ENCODE measurements around the gene GMEB2. TPM values are rescaled to one million over a fixed set of nuclear protein-coding genes. Genes with fewer than 3 reads are reported as not detected.

The GMEB2 gene
- total RNA-seq, 1 donor from 2014 or later, result 10.0 TPM

DNA sequence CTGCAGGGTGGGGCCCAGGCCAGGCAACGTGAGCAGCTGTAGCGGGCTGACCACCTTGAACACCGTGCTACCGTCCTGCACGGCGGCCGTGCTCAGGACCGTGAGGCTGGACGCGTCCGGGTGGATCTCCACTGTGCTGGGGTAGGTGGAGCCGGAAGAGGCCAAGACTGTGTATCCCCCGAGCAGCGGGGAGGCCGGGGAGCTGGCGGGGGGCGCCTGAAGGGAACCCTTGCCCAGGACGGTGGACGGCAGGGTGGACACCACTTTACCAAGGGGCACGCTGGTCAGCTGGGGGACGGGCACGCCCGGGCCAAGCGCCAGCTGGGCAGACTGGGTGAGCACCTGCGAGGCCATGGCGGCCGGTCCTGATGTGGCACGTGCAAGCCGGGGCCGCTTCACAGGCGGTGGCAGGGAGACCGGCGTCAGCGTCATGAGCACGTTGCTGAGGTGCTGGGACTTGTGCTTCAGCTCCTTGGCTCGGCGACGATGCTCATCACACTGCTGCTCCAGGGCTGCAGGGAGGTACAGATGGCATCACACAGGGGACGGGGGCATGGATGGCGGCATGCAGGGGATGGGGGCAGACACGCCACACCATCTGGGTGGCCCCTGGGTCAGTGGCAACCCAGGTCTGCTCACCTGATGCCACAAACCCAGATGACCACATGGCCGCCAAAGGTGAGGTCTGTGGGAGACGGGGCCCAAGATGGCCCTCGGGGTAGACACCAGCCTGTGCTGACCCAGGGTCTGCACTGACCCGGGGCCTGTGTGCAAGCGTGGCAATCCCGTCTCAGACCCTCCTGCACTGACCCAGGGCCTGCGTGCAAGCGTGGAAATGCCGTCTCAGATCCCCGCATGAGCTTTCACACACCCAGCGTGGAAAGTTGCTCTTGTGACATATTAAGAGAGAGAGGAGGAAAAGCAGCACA is 36.4 kb downstream of the GMEB2 start:
- DNase-seq (ENCODE audit: low read depth, low spot score), result no peak

GRCh38 chr20:63589261-63590217 is 37.4 kb downstream of the GMEB2 start:
- DNase-seq (ENCODE audit: low read depth, low spot score), result no peak

DNA sequence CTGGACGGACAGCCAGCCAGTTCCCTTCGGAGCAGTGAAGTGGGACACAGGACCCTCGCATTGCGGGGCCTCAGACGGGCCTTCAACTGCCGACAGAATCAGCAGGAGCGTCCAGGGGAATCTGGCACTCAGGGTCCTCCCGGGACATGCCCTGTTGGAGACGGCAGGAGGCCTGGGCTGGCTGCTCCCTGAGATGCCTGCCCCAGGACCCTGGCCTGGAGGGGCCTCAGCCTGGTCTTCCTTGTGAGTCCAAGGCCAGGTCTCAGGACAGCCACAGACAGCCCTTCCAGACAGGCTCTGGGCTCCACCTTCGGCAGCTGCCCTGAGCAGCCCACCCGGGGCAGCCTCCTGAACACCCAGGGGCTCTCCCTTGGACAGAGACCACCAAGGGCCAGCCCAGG is 38.3 kb downstream of the GMEB2 start:
- no peak for DNase-seq (ENCODE audit: low read depth, low spot score)

DNA sequence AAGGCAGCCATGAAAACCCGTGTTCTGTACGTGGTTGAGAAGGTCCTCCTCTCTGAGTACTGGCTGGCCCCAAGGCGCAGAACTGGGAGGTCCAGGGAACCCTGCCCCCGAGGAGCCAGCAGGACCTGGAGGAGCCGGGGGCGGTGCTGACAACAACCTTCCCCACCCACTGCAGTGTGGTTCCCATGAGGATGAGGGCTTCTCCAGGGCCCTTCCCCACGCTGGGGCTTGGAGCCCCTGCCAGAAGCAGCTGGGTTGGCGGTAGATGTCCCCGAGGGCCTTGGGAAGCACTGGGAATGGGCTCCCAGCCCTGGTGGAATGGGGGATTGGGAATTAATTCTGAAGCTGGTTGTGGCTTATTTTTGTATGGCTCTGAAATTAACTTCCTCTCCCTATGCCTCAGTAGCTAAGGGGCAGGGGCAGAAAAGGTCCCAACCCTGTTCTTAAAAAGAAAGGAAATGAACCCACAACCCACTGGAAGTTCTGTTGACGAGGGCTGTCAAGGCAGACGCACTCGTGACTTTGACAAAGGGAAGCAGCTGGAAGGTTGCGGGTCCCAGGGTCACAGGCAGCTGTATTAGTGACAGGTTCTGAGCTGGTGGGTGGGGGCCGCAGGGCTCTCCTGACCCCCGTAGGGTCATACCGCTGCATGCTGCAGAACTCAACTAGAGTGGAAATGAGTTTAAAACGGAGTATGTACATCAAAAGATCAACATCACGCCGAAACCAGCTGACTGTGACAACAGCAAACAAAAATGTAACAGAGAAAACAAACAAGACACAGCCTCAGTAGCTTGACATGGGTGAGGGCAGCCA is 38.9 kb downstream of the GMEB2 start:
- DNase-seq (ENCODE audit: low read depth, low spot score), result no peak

GRCh38 chr20:63587256-63587655 is 39.6 kb downstream of the GMEB2 start:
- no peak for DNase-seq (ENCODE audit: low read depth, low spot score)

- no peak for DNase-seq (ENCODE audit: low read depth, low spot score)
Measured at GRCh38 chr20:63586797-63587196, 40.1 kb downstream of the GMEB2 start.

DNA sequence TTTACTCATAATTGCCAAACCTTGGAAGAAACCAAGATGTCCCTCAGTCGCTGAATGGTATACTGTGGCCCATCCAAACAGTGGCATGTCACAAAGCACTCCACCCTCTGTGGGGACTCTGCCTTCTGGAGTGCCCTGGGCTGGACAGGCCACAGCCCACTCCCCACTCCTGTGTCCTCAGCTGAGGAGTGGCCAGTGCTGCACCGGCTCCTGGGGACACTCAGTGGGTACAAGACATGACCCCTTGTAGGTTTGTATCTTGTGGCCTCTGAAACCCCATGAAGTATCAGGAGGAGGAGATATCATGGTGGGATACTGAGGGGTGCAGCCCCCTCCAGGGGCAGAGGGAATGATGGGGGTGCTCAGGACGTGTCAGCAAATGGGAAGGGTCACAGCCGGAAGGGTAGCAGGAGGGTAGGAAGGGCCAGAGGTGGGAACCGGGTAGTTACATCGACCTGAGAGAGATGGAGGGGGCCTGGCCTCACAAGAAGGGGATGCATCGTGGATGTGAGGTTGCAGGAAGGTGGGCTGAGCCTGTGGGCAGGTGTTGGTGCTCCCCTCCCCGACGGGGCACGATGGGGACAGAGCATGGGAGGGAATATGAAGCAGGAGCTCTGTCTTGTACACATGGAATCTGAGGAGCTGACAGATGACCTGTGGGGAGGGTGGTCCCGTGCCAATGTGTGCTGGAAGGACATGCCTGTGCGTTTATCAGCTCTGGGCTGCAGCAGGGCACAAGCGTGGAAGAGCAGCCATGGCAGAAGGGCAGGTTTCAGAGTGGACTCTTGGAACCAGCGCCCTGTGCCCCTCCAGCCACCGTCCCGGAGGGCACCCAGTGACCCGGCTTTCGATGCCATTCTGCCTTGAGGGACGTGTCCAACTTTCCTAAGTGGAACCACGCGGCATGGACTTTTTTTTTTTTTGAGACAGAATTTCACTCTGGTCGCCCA is 41.0 kb downstream of the GMEB2 start:
- no peak for DNase-seq (ENCODE audit: low read depth, low spot score)

DNA sequence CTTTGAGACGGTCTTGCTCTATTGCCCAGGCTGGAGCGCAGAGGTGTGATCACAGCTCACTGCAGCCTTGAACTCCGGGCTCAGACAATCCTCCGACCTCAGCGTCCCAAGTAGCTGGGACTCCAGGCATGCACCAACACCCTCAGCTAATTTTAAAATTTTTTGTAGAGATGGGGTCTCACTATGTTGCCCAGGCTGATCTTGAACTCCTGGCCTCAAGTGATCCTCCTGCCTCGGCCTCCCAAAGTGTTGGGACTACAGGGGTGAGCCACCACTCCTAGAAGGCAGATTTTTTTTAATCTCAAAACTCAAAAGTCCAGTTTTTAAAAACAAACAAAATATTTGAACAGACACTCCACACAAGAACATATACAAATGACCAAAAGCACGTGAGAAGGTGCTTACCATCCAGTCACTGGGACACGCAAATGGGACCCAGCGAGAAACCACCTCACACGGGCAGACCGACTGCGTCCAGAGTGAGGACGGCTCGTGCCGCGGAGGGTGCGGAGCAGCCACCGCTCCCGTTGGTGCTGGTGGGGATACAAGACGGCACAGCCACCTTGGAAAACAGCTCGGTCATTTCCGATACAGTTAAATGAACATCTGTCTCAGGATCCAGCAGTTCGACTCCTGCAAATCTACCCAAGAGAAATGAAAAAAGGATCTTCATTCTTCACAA is 44.4 kb downstream of the GMEB2 start:
- no peak for DNase-seq (ENCODE audit: low read depth, low spot score)

DNA sequence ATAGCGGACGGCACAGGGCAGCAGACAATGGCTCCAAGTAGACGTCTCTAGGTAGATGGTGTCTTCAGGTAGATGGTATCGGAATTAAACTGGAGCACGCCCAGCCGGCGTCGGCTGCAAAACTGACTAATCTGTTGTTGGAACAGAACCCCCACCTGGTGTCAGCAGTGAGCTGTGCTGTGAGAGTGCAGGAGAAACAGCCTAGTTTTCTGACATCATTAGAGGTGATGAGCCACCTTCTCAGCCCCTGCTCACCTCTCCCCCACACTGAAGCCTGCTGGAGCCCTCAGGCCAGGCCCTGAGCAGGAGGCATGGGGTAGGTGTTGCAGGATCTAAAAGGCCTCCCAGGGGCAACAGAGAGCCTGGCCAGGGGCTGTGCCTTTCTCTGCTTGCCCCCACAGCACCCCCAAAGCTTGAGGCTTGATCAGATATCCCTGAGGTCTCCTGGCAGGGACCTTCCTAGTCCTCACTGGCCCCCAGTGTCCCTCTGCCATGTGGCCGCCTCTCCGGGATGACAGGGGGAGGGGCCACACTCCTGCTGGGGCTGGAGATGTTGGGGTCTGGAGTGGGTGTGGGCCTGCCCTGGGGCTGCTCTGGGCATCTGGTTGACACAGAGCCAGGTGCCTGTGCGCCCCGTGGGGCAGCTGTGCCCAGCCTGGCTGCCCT is 46.0 kb downstream of the GMEB2 start:
- DNase-seq (ENCODE audit: low read depth, low spot score), result no peak

DNA sequence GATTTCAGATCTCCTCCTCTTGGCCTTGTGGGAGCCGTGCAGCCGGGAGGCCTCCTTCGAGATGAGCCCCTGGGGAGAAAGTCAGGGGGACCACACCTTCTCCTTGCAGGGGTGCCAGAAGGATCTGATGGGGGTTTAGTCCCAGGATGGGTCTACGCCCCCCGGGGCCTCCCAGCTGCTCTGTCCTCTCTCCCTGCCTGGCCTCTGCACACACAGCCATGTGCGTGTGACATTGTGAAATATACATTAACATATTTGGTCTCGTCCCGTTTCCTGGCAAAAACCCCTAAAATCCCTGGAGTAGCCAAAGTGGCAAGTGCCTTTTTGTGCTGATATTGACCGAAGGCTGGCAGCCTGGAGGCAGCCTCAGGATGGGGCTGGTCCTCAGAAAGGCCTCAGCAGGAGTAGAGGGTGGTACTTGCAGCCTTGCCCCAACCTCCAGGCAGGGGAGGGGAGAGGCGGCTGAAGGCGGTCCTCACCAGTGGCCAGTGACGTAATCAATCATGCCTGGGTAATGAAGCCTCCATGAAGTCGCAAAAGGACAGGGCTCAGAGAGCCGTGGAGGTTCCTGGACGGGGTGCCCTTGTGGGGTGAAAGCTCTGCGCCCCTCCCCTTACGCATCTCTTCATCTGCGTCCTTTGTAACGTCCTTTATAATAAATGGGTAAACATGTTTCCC is 47.7 kb downstream of the GMEB2 start:
- no peak for DNase-seq (ENCODE audit: low read depth, low spot score)

DNA sequence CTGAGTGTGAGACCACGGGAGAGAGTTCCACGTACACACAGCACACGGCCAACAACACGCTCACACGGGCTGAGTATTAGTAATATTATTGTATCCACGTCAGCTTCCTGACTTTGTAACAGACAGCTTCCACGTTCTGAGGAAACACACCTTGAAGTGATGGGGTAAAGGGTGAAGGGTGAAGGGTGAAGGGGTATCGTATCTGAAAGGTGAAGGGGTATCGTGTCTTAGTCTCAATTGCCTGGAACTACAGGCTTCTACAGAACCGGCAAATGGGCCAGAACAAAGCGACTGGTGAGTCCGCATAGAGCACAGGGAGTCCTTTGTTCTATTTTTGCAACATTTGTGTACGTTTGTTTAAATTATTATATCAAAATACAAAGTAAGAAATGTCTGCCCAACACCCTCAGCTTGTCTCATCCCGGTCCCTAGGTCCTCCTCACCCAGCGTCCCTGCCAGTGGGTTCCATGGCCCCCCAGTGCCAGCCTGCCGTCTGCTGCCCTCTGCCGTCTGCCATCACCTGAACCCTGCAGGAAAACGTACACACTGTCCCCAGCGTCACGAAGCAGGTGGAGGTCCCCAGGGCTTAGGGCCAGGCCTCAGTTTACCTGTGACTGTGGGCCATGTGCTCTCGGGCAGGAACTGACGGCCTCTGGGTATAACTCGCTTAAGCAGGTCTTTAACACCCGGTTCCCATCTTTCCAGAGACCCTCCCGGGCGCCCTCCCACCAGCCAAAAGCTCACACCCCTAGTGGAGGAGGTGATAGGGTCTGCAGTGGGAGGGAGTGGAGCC is 48.5 kb downstream of the GMEB2 start:
- DNase-seq (ENCODE audit: low read depth, low spot score), result no peak

DNA sequence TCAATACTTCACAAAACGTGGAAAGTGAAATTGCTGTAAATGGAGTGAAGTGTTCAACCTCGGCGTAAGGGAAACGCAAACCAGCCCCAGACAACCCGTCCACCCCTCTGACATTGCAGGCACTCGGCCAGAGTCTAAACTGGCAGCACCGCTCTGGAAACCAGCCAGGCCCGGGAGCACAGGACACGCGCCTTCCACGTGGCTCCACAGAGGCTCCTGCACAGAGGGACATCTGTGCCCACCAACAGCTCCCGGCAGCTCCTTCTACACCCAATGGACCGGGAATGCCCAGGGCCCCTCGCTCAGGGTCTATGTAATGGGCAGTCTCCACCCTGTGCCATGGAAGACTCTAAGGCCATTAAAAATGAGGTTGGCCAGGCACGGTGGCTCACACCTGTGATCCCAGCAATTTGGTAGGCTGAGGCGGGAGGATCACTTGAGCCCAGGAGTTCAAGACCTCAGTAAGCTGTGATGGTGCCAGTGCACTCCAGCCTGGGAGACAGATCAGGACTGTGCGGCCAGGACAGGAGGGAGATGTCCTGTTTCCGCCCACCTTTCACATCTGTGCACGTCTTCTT is 49.5 kb downstream of the GMEB2 start:
- no peak for DNase-seq (ENCODE audit: low read depth, low spot score)

DNA sequence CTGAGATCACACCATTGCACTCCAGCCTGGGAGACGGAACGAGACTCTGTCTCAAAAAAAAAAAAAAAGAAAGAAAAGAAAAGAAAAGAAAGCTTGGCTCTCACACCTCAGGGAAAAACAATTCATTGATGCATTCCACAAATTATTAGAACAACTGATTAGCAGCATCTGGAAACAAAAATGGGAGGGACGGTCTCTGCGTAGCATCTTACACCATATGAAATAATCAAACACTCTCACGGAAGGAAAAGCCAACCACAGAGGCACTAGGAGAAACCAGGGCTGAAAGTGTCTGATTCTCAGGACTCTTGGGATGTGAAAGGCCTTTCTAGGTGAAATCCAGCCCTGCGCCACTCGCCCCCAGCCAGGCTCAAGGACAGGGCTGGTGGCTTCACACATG is 50.6 kb downstream of the GMEB2 start:
- DNase-seq (ENCODE audit: low read depth, low spot score), result no peak

- DNase-seq (ENCODE audit: low read depth, low spot score), result no peak
Measured at GRCh38 chr20:63574829-63575743, 51.8 kb downstream of the GMEB2 start.

DNA sequence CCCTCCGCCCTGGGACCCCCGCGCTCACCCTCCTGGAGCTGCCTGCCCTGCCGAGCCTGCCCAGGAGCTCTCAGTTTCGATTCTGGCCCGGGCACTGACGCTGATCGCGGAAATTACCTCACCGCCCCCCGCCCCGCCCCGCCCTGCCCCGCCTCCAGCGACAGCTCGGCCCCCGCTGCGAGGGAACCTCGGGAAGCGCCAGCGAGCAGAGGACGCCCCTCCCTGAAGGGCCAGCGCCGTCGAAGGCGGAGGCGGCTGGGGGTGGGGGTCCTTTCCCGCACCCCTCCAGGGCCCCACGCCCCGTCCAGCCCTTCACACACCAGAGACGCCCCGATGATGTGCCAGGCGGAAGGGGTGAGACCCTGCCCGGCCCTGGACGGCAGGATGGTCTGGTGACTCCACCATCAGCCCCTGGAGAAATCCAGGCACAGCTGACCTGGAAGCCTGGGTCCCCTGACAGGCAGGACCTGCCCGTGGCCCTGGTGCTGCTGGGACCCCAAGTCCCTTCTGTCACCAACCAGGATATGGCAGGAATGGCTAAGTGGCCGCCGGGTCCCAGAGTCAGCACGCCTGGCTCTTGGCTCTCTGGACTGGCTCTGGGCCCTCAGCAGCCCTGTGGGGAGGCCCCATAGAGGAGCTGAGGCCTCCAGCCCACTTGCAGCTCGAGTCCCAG is 52.6 kb downstream of the GMEB2 start, which contains the start of gene HELZ2:
Gene HELZ2, minus strand, starts transcription at position 84 of the 673 bp plus-strand sequence. CDS start 1,854 bp downstream, outside the sequence.
- DNase-seq (ENCODE audit: low read depth, low spot score), result no peak
